Measurements from ENCODE around the gene RIOK2.
"Not testable (repeated sequence)": the region's sequence is repeated elsewhere in the genome, so short reads cannot be mapped to it uniquely, and the experiment has no call there.

RIOK2 gene

DNA sequence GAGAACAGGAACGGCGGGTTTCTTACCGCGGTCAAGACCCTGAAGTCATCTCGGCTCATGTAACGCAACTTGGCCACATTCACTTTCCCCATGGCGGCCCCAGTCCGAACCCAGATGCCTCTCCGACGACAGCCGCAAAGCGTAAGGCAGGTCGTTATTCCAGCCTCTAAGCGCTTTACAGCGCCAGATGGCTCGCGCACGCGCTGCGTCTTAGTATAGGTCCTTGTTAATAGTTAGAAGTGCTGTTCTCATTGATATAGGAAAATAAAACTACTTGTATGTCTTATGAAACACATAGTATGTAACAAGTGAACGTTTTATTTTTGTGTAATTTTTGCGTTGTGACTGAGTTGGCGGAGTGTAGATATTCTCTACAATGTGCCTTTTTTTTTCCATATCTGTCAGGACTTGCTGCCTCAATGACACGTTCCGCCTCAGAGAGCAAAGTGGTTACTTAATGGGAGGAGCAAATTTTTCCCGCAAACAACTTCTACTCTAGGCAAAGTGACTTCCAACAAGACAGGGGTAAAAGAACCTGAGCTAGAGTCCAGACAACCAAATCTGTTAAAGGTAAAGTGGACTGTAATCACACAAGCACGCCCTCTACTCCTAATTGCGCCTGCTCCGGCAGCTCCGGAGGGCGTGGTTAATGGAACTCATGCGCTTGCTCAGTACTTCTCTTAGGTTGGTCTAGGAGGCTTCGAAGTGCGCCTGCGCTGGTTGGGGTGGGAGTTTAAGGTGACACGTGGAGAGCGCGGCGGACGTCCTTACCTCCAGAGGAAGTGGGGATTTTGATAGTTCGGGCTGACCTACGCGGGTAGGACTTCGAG is at the start of gene RIOK2:
RIOK2 (minus strand) TSS at position 148 of the 830 bp plus-strand sequence; CDS start at position 92, 56 bp downstream.
- DNase-seq: peak; percentile 96

DNA sequence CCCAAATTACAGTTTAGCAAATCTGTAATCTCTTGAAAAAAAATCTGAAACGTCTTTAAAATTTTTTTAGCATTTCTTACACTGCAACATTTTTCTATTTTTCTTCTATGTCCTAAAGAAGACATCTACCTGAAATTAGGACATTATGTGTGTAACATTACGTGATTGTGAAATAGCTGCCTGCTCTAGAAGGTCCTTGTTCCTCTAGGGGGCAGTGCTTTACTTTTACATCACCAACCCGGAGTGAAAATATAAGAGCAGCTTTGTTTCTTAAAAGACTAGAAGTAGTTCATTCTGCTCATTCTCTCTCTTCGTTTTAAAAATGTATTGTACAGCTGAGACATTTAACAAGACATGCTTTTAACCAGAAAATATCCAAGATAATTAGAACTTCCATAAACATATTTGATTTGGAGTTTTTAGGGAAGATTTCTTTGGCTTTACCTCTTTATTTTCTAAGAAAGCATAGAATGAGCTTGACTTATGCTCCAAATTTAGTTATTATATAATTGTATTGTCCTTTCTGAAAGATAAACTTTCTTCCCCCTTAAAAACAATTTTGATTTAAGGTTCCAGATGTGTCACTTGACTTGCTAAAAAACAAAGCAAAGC is 48.1 kb upstream of the RIOK2 start:
- DNase-seq: peak; percentile 77

DNA sequence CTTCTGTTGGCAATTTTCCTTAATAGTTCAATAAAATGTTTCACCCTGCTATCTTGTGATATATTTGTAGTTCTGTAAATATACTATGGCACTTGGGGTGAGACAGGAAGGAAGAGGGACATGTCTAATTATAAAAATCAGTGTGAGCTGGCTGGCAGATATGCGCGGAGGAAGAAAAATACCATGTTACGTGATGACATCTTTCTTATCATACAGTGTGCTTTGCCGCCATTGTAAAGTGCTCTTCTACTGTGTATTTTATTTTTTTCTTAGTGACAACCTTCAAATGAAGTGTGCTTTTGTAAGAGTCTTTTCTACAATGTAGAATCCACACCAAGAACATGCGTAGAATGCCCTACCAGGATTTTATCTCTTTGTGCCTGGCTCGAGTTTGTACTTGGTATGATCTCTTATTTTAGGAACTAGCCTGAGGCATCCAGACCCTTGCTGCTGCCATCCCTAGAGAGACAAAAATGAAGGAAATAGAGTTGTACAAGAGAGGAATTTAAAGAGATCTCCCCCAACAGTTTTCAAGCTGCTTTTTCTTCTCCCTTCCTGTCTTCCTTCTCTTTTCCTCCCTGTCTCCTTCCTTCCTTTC is 46.7 kb upstream of the RIOK2 start:
- DNase-seq: no peak

DNA sequence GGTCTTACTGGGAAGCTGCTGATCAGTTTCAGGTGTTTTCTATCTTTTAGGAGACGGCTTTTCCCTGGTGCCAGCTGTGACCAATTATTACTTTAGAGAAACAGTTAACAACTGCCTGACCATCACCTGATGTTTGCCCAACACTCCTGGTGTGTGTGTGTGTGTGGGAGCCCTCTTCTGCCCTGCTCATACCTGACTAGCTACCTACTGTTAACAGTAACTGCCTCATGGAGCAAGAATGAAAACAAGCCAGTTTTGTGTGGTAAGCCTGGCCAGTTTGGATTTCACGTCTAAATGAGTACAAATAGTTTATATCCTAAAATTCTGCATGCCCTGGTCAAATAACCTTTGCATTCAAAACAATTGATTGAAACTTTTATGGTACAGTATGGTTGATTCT is 46.1 kb upstream of the RIOK2 start:
- no peak for DNase-seq

DNA sequence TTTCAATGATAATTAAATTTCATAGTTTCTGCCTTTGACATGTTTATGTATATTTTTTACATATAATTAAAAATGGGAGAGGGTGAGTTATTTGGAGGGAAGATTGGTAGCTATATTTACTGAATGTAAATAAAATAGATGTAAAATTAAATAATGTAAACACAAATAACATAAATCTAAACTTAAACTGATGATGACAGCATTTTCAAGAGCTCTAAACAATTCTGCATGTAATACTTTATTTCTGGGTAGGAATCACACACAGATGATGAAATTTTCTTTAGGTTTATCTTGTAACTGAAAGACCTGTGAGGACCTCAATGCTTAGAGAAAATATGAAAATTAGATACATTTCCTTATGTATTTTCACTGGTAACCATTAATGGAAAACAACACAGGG is 42.2 kb upstream of the RIOK2 start:
- DNase-seq: no peak

DNA sequence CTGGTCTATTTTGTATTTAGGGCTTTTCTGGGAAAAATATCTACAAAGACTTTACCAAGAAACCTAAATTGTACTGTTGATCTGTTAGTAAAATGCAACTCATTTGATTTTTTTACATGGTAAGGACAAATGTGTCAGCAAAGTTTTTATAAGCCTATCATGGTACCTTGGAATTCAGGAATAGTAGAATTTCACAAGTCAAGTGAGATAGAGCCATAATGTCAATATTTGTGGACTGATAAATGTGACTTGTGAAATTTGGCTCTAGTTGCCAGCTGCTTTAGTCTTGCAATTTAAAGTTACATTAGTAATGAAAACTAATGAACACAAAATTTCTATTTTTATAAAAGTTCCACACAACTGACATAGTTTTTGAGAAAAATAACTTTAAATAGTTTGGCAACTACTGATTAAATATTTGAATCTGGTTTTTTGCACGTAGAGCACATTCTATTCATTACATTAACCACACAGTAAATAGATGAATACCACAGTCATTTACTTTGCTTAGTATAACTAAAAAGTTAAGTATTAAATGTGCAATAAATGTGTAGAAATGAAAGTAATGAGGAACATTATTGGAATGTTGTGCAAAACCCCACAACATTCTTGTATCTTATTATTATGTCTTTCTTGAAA is 41.2 kb upstream of the RIOK2 start:
- no peak for DNase-seq

DNA sequence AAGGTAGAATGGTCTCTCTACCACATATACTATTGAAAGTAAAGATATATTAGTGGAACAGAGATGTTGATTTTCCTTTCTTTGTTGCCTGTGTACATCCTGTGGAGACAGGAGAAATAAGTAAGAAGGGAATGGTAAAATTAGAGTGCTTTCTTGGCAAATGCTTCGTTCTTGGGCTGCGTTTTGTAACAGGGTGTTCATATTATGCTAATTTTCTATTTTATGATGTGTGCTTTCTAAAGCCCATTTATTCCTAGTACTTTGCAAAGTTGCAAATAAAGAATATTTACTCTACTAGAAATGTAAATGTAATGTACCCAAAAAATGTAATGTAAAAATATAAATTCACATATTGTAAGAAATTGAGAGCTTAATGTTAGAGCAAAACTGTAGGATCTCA is 40.5 kb upstream of the RIOK2 start:
- no peak for DNase-seq

DNA sequence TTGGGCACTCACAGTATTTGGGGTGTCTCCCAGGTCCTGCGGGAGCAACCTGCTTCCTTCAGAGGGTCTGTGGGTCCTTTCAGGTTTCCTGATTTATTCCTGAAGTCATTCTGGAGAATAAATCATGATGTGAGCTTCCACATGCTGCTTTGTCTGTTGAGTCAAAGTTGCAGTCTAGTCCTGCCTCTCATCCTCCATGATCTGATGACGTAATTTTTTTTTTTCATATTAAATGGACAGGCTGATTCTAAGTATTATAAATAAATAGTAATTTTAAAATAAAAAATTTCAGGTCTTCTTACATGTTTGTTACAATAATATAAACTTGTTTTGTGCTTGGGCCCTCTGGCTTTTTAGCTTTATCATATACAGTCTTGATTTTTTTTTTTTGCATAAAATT is 26.3 kb upstream of the RIOK2 start:
- no peak for DNase-seq

DNA sequence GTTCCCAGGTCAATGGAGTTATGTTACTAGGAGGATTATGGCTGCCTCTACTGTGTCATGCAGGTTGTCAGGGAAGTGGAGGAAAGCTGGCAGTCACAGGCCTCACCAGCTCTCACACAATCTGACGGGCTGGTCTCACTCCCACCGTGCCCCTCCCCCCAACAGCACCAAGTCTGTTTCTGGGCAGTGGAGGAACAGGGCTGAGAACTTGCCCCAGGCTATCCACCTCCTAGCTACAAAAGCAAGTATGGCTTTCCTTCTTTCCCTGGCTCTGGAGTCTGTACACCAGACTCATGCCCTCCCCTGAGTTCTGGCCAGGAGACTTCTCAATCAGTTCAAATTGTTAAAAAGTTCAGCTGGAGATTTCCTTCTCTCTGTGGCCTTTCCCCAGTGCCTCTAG is 25.7 kb upstream of the RIOK2 start:
- DNase-seq: no peak

DNA sequence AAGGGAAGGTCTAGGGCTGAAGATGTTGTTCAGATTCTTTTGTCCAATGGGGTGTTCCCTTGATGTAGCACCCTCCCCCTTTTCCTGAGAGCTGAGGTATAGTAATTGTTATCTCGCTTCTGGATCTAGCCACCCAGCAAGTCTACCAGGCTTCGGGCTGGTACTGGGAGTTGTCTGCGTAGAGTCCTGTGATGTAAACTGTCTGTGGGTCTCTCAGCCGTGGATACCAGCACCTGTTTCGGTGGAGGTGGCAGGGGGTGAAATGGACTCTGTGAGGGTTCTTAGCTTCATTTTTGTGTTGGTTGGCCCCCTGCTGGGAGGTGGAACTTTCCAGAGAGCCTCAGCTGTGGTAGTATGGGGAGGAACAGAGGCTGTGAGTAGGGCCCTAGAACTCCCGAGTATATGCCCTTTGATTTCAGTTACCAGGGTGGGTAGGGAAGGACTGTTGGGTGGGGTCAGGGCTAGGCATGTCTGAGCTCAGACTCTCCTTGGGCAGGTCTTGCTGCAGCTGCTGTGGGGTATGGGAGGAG is 25.2 kb upstream of the RIOK2 start:
- DNase-seq: no peak

DNA sequence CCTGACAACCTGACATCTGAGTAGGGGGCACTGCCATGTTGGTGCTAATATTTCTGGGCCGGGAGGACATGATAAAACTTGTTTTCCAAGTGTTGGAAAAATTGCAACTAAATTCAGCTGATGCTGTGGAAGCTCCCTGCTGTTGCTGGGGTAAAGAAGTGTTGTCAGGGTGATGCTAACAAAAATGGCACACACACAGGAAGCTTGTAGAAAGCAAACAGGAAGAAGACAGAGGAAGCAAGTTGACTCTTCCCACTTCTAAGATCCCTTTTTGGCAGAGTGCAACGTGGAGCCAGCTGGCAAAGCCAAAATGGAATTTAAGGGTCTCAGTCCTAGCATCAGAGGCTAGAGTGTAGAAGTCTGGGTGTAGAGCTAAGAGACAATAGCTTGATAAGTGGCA is 11.3 kb upstream of the RIOK2 start:
- DNase-seq: peak; percentile 10

DNA sequence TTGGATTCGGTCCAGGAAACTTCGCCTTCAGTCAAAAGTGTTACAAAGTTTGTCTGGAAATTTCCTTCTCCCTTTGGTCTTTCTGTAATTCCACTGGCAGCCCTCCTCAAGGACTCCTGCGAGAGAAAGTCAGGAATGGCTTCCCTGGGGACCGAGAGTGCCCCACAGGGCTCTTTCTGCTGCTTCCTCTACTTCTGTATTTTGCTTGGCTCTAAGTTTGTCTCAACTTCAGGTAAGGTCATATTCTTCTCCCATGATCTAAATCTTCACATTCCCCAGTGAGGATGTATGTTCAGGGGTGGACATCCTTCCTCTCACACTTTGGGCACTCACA is 10.3 kb upstream of the RIOK2 start:
- no peak for DNase-seq

DNA sequence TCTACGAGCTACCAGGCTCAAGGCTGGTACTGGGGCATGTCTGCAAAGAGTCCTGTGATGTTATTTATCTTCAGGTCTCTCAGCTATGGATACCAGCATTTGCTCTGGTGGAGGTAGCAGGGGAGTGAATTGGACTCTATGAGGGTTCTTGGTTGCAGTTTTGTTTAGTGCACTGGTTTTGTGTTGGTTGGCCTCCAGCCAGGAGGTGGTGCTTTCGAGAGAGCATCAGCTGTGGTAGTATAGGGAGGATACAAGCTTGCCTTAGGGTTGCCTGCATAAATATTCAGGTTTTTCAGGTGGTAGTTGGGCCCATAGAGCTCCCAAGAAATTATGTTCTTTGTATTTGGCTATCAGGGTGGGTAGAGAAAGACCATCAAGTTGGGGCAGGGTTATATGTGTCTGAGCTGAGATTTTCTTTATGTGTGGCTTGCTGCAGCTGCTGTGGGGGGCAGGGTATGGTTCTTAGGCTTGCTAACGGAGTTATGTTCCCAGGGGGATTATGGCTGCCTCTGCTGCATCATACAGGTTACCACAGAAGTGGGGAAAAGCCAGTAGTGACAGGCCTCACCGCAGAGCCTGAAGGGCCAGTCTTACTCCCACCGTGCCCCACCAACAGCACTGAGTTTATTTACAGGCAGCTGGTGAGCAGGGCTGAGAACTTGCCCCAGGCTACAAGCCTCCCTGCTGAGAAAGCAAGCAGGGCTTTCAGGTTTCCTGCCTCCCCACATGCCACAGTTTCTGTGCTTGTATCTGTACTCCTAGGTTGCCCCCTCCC is 9.7 kb upstream of the RIOK2 start:
- DNase-seq: no peak

DNA sequence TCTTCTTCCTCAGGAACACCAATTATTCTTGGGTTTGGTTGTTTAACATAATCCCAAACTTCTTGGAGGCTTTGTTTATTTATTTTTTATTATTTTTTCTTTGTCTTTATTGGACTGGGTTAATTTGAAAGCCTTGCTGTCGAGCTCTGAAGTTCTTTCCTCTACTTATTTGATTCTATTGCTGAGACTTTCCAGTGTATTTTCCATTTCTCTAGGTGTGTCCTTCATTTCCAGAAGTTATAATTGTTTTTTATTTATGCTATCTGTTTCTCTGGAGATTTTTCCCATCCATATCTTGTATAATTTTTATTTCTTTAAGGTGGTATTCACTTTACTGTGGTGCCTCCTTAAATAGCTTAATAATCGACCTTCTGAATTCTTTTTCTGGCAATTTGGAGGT is 8.8 kb upstream of the RIOK2 start:
- DNase-seq: no peak

DNA sequence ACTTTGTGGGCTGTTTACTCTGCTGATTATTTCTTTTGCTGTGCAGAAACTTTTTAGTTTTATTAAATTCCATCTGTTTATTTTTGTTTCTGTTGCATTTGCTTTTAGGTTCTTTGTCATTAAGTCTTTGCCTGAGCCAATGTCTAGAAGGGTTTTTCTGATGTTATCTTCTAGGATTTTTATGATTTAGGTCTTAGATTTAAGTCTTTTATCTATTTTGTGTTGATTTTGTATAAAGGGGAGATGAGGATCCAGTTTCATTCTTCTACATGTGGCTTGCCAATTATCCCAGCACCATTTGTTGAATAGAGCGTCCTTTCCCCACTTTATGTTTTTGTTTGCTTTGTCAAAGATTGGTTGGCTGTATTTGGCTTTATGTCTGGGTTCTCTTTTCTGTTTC is 6.5 kb upstream of the RIOK2 start:
- not testable (repeated sequence) for DNase-seq

DNA sequence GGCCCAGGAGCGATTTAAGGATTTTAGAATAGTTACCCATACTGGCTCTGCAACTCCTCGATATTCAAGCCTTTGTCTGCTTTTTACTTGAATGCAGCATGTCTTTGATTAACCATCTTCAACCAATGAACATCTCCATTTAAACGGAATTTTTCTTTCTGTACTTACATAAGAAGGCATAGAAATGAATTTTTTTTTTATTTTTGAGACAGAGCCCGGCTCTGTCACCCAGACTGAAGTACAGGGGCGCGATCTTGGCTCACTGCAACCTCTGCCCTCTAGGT is 825 bp upstream of the RIOK2 start:
- no peak for DNase-seq

DNA sequence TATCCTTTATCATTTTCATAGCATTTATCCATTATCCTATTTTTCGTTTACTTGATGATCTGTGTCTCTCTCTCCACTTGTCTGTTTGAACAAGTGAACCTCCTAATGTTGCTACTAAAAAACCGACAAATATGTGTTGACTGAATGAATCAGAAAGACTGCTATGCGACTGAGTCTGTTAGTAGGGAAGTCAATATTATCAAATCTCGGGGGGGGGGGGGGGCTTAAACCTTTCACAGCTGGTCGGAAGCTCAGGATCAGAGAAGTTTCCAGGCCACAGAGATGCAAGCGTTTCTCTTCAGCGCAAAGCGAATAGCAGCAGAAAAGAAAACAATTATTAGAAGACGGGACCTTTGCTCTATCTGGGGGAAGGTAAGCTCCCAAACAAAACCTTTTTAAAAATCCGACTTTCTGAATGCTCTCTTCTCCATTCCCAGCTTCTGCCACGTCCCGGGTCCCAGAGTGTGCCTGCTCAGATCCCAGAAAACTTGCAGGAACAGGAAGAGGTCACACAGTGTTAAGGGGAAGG is 412 bp downstream of the RIOK2 start:
- DNase-seq: peak; percentile 16

DNA sequence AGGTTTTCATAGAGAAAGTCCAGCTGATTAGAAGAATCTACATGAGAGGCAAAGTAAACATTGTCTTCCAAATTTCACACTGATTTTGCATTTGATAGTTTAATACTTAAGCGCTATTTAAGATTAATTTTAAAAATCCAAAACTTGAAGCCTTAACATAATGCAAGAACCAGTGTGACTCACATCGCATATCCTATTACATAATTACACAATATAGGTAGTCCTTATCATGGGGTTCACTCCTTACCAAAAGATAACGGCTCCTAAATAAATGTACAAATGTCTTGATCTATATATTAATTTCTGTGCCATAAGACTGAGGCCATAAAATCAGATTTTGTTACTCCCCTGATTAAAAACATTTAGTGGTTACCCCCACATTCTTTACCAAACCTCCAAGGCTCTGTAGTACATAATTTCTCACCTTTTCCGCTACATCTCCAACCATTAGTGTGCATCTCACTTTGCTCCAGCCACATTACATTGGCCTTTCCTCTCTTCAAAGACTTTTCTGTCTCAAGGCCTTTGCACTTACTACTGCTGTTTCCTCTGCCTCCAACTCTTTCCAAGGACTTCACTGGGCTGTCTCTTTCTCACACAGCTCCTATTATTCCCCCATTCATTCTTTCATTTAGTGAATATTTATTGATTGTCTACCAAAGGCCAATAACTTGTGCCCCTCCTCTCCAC is 1.0 kb downstream of the RIOK2 start:
- peak; percentile 10 for DNase-seq

DNA sequence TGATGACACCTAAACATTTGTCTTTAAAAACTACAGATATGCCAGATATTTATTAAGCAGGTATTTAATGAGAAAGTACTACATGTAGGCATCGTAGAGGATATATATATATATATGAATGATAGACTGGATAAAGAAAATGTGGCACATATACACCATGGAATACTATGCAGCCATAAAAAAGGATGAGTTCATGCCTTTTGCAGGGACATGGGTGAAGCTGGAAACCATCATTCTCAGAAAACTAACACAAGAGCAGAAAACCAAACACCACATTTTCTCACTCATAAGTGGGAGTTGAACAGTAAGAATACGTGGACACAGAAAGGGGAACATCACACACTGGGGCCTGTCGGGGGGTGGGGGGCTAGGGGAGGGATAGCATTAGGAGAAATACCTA is 3.6 kb downstream of the RIOK2 start:
- not testable (repeated sequence) for DNase-seq

DNA sequence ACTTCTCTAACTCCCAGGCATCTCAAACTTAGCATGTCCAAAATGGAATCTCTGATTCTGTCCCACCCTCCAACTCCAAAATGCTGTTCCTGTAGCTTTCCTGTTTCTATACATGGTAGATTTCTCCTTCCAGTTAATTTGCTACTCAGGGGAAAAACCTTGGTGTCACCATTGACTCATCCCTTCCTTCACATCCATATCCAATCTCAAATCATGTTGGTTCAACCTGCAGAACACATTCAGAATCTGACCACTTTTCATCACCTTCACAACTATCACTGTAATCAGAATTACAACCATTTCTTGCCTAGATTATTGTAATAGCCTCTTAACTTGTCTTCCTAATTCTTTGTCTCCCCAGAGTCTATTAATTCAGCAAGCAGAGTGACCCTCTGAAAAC is 10.8 kb downstream of the RIOK2 start:
- DNase-seq: no peak

DNA sequence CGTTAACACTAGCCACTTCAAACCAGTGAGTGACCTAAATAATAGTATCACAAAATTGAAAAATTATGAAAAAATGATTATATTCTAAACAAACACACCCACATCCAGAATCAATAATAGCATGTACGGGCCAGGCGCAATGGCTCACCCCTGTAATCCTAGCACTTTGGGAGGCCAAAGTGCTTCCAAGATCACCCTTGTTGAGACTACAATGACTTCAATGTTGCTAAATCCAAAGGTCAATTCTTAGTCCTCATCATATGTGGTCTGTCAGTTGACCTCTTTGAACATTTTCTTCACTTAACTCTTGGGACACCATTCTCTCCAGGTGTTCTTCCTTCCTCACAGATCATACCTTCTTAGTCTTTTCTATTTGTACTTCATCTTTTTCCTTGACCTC is 11.3 kb downstream of the RIOK2 start:
- DNase-seq: no peak

DNA sequence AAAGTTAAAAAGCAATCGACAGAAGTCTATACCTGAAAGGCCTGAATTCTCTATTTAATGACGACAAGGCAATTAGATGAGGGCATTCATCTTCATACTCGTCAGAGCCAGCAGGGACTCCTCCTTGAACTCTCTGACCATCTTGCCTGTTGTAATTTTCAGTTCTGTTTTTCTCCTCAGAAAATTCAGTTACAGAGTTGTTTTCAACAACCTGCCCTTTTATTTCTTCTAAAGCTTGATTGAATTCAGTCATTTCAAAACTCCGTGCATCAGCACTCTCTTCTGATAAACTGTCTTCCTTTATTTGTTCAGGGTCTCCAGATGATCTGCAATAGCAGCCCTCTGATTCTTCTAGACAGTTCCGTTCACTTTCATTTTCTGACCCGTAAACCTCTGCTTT is 15.6 kb downstream of the RIOK2 start:
- peak; percentile 29 for DNase-seq
